GM21423 (cell line): ENCODE results near the gene CARD6.
"Not testable (repeated sequence)": the region's sequence is repeated elsewhere in the genome, so short reads cannot be mapped to it uniquely, and the experiment has no call there.

Source experiments
- ATAC-seq: cut with Tn5 transposase; IDR thresholded peaks from one replicate; pipeline ENCODE4 v1.9.1; 2021; ENCODE audit warnings: mild to moderate bottlenecking, moderate library complexity; ENCODE audit not compliant: unreplicated experiment

Gene CARD6

DNA sequence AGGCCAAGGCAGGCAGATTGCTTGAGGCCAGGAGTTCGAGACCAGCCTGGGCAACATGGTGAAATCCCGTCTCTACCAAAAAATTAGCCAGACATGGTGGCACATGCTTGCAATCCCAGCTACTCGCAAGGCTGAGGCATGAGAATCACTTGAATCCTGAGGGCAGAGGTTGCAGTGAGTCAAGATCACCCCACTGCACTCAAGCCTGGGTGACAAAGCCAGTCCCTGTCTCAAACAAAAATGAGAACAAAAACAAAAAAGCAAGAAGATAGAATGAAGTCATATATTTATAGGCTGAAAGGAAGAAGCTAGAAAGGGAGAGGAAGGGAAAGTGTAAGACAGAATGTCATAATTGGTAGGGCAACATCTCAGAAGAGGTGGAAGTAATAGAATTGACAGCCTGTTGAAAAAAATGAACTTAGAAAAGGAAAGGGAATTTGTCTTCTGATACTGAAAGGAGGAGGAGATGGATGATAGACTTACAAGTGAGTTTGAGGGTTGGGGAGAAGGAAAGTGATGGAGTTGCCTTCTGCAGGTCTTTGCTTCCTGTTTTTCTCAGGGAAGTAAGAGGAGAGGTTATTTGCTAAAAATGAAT, 32.2 kb downstream of the CARD6 start:
- ATAC-seq: no peak

DNA sequence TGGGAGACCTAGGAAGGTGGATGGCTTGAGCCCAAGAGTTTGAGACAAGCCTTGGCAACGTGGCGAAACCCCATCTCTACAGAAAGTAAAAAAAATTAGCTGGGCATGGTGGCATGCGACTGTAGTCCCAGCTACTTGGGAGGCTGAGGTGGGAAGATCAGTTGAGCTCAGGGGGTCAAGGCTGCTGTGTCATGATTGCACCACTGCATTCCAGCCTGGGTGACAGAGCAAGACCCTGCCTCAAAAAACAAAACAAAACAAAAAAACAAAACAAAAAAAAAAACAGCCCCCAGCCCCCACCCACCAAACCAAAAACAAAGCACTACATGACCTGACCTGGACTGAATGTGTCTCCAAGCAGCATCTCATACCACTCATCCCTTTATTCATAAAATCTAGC, 34.8 kb downstream of the CARD6 start:
- no peak for ATAC-seq

DNA sequence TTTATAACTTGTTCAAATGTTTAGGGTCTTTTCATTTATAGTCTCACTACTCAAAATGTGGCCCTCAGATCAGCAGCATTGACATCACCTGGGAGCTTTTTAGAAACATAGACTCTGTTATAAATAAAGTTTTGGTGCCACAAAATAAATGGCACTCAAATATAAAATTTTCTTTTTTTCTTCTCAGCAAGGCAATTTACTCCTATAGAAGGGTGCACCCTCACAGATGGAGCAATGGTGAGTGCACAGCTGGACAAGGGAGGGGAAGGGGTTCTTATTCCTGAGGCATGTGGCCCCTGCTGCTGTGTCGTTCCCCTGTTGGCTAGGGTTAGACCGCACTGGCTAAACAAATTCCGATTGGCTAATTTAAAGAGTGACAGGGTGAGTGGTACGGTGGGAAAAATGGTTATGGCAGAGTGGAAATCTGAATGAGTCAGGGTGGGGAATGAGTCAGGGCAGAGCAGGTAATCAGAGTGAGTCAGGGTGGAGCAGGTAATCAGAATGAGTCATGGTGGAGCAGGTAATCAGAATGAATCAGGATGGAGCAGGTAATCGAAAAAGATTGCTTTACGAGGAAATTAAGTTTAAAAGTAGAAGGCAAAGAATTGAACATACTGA, 36.3 kb downstream of the CARD6 start:
- no peak for ATAC-seq

DNA sequence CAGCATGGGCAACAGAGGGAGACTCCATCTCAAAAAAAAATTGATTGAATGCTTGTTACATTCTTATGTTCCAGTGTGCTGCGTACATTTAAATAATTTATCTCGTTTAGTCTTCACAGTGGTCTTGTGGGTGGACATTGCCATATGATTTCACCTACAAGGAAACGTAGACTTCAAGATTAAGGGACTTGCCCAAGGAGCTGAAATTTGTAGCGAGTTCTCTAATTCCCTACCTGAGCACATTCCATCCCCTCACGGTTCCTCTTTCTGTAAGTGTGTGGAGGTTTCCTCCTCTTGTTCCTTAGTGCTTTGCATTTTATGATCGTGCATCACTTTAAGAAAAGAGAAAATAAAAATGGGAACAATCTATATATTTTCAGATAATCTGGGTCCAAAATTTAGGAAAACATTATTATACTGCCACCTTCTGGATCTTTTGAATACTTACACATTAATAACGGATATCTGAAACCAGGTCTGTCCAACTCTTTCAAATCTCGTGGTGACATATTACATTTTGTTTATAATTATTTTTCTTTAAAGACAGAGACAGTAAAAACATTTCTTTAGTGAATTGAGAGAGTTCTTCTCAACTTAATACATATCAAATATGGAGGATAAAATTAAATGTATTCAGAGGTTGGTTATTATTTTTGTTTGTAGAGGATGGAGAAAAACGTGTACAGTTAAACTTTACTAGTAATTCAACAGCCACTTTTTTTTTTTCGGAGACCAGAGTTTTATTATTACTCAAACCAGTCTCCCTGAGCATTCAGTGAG, 38.2 kb downstream of the CARD6 start:
- no peak for ATAC-seq

DNA sequence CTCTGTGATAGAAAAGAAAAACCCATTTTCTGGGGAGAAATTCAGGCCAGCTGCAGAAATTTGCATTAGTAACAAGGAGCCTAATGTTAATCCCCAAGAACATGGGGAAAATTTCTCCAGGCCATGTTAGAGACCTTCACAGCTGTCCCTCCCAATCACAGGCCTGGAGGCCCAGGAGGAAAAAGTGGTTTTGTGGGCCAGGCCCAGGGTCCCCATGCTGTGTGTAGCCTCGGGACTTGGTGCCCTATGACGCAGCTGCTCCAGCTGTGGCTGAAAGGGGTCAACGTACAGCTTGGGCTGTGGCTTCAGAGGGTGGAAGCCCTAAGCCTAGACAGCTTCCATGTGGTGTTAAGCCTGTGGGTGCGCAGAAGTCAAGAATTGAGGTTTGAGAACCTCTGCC, 41.1 kb downstream of the CARD6 start:
- ATAC-seq: no peak

DNA sequence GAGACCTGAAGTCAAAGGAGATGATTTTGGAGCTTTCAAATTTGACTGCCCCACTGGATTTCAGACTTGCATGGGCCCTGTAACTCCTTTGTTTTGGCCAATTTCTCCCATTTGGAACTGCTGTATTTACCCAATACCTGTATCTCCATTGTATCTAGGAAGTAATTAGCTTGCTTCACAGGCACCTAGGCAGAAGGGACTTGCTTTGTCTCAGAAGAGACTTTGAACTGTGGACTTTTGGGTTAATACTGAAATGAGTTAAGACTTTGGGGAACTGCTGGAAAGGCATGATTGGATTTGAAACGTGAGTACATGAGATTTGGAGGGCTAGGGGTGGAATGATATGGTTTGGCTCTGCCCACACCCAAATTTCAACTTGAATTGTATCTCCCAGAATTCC, 41.9 kb downstream of the CARD6 start:
- not testable (repeated sequence) for ATAC-seq

DNA sequence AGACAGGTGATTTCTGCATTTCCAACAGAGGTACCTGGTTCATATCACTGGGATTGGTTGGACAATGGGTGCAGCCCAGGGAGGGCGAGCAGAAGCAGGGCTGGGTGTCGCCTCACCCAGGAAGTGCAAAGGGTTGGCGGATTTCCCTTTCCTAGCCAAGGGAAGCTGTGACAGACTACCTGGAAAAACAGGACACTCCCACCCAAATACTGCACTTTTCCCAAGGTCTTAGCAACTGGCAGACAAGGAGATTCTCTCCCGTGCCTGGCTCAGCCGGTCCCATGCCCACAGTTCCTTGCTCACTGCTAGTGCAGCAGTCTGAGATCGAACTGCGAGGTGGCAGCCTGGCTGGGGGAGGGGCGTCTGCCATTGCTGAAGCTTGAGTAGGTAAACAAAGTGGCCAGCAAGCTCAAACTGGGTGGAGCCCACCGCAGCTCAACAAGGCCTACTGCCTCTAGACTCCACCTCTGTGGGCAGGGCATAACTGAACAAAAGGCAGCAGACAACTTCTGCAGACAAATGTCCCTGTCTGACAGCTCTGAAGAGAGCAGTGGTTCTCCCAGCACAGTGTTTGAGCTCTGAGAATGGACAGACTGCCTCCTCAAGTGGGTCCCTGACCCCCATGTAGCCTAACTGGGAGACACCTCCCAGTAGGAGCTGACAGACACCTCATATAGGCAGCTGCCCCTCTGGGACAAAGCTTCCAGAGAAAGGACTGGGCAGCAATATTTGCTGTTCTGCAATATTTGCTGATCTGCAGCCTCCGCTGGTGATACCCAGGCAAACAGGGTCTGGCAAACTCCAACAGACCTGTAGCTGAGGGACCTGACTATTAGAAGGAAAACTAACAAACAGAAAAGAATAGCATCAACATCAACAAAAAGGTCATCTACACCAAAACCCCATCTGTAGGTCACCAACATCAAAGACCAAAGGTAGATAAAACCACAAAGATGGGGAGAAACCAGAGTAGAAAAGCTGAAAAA, 54.6 kb downstream of the CARD6 start:
- not testable (repeated sequence) for ATAC-seq

DNA sequence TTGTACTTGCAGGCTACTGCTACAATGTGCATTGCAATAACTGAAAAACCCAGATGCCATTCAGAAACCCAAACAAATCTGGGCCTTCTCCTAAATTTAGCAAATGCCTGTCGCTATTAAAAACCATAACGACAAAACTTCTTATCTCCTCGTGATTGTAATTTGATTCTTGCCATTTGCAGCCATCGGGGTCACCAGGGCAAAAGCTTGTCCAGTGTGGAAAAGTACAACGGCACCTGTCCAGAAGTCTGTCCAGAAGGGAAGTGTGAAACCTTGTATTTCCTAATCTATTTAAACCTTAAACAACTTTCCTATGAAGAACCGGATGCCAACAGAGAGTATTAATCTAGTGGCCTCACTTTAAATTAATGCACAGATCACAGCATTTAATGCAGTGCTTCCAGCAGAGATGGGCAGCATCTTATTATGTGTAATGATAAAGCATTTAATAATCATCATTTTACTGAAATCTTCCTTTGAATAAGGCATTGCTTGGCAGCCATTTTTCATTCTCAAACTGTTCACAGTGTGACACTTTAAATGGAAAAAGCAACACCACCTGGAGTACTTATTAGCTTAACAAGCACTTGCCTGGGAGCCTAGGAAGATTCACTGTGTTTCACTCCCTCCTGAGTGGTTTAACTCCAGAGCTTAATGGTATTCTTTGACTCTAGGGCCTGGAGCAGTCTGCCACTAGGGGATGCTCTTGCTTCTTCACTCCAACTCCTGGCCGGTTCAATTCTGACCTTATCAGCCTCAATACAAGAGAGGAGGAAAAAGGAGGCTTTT, 63.2 kb downstream of the CARD6 start:
- peak; percentile 94 for ATAC-seq

DNA sequence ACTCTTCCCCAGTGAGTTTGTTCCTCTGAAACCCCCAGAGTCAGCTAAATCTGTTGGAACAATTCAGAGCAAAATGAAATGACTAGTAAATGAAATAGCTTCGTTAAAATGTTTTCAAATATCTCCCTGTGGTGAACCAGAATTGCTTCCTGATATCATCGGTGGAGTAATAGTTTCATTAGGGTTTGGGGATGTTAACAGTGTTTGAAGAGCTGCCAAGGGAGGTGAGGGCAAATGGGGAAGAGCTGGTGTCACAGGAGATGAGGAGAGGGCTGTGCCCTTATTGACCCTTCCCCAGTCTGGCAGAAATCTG, 63.8 kb downstream of the CARD6 start:
- no peak for ATAC-seq

DNA sequence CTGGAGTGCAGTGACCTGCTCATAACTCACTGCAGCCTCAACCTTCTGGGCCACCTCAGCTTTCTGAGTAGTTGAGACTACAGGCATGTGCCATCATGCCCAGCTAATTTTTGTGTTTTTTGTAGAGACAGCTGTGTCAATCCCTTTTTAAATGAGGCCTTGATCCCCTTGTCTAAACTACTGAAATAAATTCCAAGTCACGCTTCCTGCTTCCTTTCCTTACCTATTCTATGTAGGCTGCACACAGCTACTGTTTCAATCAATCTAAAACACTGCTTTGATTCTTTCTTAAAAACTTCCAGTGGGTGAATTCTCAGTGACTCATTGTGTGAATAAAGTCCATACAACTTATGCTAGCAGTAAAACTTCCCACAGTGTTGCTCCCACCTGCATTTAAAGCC, 65.2 kb downstream of the CARD6 start:
- ATAC-seq: no peak

DNA sequence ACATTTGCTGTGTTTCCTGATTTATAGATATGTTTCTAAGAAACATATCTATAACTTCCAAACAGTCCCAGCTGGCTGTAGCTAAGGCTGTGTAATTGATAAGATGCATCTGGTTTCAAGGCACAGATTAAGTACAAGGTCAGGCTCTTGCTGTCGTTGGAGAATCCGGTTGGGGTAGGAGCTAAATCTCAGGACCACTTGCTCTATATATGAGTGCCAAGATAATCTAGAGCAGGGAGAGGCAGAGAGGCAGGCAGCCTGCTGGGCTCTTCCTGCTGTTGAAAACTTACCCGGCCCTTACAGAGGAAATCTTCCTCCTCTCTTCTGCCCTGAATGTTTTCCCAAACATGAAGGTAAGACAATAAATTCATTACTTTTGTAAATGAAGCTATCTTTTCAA, 68.1 kb downstream of the CARD6 start, which contains the start of gene C7:
Gene C7, plus strand, starts transcription at position 234 of the 400 bp plus-strand sequence. Its CDS starts 114 bp downstream, at position 348.
- no peak for ATAC-seq

DNA sequence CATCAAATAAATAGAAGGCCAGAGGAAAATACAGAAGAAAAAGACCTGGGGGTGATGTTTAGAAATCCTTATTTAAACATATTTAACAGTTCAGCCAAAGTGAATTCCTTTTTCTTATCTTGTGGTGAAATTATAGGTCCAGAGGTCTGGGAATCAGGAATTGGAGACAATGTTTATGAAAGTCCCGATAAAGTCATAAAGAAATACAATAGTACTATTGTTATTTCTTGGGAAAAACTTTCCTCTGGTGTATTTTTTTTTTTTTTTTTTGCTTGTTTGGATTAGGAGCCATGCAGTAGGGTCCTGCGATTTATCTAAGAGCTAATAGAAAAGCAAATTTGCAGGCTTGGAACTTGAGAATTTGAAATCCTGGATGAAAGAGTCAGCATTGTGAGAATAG, 68.6 kb downstream of the CARD6 start:
- no peak for ATAC-seq
